Measurements from ENCODE around the gene SOHLH1.

- no peak for TF ChIP-seq CTCF (IDR thresholded peaks at IDR 0.05)
- no peak for TF ChIP-seq POLR2A (IDR thresholded peaks at IDR 0.05)
- TF ChIP-seq EP300 (IDR thresholded peaks at IDR 0.05): no peak
- no peak for TF ChIP-seq POLR2AphosphoS5 (IDR thresholded peaks at IDR 0.05)
These were observed 23.1 kb upstream of the SOHLH1 start for GRCh38 chr9:135722365-135722764.

Measured in sigmoid colon (tissue), 4 donors.